WI38 (cell line): Measurements from ENCODE around the gene GPER1.

Source experiments
- H3K4me3 ChIP-seq: 2 replicates; pipeline ENCODE4 v1.5.1; 2011; ENCODE audit warnings: low read depth, mild to moderate bottlenecking, control low read depth, low read length
- CTCF ChIP-seq: IDR thresholded peaks from 2 replicates; pipeline ENCODE4 v1.5.1; 2012; ENCODE audit warnings: low read depth, mild to moderate bottlenecking, control low read depth, low read length

GPER1 gene

DNA sequence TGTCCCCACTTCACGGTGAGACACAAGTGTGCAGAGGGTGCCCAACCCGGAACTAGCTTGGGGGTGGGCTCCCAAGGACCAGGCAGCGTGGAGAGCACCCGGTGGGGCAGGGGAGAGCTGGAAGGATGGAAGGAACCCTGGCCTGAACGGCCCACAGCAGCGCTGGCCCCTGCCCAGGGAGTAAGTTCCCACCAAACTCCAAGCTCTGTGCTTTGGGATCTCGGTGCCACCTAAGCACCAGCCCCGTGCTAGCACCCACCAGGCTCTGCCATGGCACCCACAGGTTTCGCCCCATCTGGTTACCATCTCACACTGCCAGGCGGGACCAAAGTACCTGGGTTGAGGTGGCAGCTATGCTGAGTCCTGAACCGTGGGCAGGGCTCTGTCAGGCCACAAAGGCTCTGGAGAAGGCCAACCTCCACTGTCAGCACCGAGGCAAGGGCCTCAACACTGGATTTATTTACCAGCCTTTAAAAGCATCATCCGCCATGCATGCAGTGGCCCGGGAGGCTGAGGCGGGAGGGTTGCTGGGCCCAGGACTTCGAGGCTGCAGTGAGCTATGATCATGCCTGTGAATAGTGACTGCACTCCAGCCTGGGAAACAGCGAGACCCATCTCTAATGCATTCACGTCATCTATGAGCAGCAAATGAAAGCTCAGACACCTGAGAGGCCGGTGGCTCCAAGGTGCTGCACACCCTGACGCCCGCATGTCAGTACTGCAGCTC, 16.0 kb downstream of the GPER1 start:
- no peak overlapping the region for H3K4me3 ChIP-seq
- TF ChIP-seq CTCF, result no peak

DNA sequence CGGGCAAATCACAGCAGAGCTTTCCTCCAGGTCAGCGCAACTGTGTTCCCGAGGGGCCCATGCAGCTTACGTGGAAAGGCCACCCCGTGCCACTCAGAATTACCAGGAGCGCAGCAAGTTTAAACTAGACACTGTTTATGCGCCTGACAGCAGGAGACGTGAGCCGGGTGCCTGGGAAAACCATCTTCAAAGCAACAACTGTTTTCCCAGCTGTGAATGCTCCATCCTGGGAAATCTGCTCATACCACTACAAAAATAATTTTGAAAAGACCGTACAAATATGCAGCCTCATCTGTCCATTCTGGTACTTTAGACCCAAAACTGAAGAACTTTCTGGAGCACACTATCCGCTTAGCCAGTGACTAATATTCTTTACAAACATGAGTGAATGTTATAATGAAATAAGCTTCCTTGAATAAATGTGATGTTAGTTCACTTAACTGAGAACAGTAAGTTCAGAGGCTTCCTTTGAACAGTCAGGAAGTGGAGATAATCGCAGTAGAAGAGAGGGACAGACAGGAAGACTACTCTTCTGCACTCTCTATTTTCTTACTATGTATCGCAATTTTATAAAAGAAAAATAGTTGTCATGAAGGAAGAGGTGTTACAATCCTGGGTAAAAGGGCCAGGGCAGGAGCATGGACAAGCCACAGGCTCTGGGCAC, 16.7 kb downstream of the GPER1 start:
- no peak overlapping the region for H3K4me3 ChIP-seq
- TF ChIP-seq CTCF, result no peak

DNA sequence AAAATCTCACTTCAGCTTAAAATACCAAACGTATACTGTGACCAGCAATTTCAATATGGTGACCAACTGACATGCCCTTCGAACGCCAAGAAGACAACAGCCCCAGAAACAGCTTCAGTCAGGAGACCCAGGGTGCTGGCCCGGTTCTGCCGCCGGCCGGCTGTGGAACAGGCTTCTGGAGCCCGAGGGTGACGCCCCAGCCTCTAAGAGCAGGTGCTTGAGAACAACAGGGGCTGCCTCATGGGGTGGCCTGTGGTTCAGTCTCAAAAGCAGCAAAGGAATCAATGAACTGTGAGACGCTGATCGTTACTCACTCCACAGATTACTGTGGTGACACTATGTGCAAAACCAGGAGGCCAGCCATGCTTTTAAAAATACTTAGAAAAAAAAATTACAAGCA, 17.3 kb downstream of the GPER1 start:
- no peak for TF ChIP-seq CTCF
- no peak overlapping the region for H3K4me3 ChIP-seq

DNA sequence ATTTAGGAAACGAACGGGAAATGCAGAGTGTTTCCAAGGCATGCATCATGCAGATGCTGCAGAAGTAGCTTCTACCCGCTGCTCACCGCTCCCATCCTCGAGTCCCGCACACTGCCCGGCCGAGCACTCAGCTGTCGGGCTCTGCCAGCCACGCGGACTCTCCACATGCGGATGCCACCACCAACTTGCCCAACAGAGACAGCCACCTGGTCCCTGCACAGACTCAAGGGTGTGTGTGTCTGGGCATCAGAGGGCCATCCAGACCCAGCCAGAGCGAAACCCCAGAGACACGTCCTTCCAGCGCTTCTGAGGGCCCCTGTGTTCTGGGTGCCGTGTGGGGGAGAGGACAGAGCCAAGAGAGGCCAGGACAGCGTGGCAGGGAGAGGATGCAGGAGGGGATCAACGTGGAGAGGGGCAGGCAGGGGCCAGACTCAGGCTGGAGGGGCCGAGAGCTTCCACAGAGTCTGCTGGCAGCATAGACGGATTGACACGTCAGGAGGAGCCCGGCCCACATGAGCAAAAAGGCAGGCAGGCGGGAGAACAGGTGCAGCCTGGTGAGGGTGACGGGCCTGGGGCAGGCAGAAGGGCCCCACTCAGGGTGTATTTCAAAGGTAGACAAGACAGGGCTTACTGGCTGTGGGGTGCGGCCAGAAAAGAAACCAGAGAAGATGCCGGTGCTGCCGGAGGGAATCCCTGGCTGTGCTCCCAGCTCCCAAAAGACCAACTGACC, 18.3 kb downstream of the GPER1 start:
- no peak overlapping the region for H3K4me3 ChIP-seq
- TF ChIP-seq CTCF, result no peak

DNA sequence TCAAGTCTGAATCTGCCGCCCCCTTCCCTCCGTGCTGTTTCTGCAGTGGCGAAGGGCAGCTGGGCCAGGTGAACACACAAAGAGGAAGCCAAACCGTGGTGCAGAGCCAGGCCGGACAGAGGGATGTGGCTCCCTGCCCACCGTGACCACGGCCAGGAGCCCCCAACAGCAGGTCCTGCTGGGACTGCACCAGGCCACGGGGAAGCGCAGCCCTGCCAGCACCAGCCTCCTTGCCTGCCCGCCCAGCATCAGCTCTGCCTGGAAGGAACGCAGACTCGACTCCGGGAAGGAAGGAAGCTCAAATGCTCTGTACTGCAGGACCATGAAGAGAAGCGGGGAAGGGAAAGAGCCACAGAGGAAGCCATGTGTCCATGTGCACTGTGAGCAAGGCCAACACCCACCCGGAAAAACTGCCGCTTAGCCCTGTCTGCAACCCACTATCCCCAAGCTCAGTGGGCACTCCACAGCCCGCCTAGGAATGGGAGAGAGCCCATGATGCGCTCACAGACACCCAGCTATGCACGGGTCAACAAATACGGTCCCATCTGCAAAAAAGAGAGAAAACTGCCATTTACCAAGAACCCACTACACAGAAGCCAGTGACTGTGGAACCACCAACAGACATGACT, 19.0 kb downstream of the GPER1 start:
- no peak overlapping the region for H3K4me3 ChIP-seq
- no peak for TF ChIP-seq CTCF

GRCh38 chr7:1108264-1108920, 20.5 kb downstream of the GPER1 start:
- no peak overlapping the region for H3K4me3 ChIP-seq
- no peak for TF ChIP-seq CTCF
